Measurements from ENCODE around the gene ABCA7.

ABCA7 gene

DNA sequence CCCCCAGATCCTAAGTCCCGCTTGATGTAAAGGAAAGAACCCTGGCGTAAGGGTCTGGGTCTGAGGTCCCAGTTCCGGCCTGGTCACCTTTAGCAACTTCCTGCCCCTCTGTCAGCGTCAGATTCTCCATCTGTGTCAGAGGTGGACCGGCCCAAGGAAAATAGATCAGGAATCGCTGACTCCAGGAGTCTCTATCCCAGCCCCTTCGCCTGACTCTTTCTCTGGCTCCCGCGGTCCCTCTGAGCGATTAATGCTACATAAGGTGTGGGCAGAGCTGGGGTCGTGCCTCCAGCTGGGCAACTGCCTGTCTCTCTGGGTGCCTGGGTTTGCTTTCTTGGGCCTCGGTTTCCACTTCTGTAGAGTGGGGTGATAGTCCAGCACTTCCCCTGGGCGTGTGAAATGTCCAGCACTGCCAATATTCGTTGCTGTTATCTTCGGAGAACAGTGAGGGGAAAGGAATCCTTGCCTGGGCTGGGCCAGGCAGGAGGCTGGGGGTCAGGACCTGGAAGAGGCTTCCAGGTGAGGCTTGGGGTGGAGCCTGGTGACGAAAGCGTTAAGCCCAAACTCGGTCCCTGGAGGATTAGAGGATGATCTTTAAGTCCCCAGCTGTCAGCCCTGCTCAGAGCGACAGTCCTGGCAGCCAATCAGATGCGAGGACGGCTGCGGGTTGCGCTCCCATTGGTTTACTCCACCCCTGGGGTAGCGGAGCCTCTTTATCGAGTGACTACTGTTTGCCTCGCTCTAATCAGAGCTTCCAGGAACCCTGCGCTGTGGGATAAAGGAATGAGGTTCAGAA lies 767 bp downstream of the ABCA7 start:
- DNase-seq (ENCODE audit: low read depth in 2 of 3, low spot score in 2 of 3) = peak in 2 of 3 experiments; percentile 72 to 85

DNA sequence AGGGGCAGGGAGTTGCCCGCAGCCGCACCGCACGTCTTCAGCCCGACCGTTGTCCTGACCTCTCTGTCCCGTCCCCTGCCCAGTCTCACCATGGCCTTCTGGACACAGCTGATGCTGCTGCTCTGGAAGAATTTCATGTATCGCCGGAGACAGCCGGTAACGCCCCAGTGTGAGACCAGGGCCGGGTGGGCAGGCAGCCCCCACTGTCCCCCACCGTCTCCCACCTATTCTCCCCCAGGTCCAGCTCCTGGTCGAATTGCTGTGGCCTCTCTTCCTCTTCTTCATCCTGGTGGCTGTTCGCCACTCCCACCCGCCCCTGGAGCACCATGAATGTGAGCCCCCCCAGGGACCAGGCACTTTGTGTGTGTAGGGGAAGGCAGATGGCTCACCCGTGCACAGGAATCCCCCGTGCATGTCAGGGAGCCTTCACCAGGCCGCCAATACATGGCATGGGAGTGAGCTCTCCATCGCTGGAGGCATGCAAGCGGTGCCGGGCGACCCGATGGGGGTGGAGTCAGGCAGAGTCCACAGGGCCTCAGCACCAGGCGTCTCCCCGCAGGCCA lies 1.4 kb downstream of the ABCA7 start:
- no peak for DNase-seq (ENCODE audit: low read depth in 2 of 3, low spot score in 2 of 3)

DNA sequence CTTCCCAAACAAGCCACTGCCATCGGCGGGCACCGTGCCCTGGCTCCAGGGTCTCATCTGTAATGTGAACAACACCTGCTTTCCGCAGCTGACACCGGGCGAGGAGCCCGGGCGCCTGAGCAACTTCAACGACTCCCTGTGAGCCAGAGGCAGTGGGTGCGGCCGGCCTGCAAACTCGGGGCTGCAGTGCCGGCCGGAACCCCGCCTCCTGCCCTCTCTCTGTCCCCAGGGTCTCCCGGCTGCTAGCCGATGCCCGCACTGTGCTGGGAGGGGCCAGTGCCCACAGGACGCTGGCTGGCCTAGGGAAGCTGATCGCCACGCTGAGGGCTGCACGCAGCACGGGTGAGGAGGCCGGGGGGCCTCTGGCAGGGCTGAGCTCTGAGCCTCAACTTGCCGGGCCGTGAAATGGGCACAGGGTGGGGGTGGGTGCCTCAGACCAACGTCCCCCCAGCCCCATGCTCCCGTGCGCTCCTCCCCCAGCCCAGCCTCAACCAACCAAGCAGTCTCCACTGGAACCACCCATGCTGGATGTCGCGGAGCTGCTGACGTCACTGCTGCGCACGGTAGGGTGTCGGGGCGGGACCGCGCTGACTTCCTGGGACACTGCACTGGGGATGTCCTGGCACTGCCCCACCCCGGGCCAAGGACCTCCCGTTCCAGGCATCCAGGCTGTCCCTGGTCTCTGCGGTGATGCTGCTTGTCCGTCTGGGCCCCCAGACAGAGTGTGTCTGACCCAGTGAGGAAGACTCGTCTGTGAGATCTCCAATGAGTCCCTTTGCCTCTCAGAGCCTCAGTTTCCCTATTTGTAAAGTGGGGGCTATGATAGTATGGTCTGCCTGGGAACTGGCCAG lies 2.2 kb downstream of the ABCA7 start:
- no peak for DNase-seq (ENCODE audit: low read depth in 2 of 3, low spot score in 2 of 3)

DNA sequence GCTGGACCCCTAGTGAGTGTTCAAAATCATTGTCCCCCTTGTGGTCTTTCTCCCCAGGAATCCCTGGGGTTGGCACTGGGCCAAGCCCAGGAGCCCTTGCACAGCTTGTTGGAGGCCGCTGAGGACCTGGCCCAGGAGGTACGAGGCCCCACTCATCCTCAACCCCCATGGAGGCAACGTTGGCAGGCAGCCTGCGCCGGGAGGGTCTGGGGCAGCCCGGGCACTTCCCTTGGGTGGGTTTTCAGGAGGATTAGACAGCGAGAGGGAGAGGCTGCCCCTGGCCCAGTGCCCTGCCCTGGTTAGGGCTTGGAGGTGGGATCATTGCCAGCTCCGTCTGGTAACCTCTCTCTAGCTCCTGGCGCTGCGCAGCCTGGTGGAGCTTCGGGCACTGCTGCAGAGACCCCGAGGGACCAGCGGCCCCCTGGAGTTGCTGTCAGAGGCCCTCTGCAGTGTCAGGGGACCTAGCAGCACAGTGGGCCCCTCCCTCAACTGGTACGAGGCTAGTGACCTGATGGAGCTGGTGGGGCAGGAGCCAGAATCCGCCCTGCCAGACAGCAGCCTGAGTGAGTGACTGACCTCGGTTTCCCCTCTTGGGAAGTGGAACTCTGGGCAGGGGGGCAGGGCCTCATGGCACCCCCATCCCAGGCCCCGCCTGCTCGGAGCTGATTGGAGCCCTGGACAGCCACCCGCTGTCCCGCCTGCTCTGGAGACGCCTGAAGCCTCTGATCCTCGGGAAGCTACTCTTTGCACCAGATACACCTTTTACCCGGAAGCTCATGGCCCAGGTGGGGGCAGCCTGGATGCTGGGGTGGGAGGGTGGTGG lies 3.0 kb downstream of the ABCA7 start:
- DNase-seq (ENCODE audit: low read depth in 2 of 3, low spot score in 2 of 3) = no peak

GRCh38 chr19:1045247-1045603 lies 5.3 kb downstream of the ABCA7 start:
- no peak for DNase-seq (ENCODE audit: low read depth in 2 of 3, low spot score in 2 of 3)

GRCh38 chr19:1046117-1046626 lies 6.3 kb downstream of the ABCA7 start:
- DNase-seq (ENCODE audit: low read depth in 2 of 3, low spot score in 2 of 3) = no peak

DNA sequence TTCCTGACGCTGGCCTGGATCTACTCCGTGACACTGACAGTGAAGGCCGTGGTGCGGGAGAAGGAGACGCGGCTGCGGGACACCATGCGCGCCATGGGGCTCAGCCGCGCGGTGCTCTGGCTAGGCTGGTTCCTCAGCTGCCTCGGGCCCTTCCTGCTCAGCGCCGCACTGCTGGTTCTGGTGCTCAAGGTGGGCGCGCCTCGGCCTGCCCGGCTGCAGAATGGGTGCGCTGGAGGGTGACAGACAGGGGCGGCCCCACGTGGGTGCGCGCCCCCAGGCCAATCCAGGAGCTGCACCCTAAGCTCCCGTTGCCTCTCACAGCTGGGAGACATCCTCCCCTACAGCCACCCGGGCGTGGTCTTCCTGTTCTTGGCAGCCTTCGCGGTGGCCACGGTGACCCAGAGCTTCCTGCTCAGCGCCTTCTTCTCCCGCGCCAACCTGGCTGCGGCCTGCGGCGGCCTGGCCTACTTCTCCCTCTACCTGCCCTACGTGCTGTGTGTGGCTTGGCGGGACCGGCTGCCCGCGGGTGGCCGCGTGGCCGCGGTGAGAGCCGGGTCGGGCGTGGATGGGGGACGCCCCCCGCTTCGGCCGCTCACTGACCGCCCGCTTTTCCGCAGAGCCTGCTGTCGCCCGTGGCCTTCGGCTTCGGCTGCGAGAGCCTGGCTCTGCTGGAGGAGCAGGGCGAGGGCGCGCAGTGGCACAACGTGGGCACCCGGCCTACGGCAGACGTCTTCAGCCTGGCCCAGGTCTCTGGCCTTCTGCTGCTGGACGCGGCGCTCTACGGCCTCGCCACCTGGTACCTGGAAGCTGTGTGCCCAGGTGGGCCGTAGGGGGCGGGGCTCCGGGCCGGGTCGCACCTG lies 7.2 kb downstream of the ABCA7 start:
- DNase-seq (ENCODE audit: low read depth in 2 of 3, low spot score in 2 of 3) = no peak

DNA sequence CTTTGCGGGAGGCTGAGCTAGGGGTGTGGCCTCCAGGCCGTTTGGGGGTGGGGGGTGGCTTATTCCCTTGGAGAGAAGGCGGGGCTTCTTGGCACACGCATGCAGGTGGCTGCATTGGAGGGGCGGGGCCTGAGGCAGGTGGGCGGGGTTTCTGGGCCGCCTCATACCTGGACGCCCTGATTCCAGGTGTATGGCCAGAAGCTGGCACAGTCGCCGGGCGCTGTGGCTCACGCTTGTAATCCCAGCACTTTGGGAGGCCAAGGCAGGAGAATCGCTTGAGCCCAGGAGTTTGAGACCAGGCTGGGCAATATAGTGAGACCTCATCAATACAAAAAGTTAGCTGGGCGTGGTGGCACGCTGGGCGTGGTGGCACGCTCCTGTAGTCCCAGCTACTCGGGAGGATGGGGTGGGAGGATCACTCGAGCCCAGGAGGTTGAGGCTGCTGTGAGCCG lies 7.8 kb downstream of the ABCA7 start:
- no peak for DNase-seq (ENCODE audit: low read depth in 2 of 3, low spot score in 2 of 3)

- no peak for DNase-seq (ENCODE audit: low read depth in 2 of 3, low spot score in 2 of 3)
Observed at GRCh38 chr19:1049106-1049505, 9.2 kb downstream of the ABCA7 start.

DNA sequence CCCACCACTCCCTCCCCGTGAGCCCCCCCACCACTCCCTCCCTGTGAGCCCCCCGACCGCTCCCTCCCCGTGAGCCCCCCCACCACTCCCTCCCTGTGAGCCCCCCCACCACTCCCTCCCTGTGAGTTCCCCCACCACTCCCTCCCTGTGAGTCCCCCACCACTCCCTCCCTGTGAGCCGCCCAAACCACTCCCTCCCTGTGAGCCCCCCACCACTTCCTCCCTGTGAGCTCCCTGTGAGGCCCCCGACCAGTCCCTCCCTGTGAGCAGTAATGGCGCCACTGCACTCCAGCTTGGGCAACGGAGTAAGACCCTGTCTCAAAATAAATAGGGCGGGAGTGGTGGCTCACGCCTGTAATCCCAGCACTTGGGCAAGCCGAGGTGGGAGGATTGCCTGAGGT lies 9.9 kb downstream of the ABCA7 start:
- DNase-seq (ENCODE audit: low read depth in 2 of 3, low spot score in 2 of 3) = no peak

DNA sequence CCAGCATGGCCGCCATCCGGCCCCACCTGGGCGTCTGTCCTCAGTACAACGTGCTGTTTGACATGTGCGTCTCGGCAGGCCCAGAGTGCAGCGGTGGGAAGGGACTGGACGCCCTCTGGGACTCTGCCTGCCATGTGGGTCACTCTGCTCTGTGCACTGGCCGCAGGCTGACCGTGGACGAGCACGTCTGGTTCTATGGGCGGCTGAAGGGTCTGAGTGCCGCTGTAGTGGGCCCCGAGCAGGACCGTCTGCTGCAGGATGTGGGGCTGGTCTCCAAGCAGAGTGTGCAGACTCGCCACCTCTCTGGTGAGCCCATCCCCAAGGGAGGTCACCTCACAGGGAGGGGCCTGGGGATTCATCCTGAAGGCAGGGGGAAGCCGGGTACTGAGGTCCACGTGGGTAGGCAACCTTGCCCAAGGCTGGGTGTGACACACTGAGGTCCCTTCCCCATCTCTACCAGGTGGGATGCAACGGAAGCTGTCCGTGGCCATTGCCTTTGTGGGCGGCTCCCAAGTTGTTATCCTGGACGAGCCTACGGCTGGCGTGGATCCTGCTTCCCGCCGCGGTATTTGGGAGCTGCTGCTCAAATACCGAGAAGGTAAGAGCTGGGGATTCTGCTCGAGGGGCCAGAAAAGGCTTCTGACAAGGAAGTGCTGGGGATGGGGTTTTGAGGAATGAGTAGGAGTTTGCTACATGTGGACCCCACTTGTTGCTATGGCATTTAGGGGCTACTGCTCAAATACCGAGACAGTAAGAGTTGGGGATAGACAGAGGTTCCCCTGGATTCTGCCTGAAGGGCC lies 11.3 kb downstream of the ABCA7 start:
- DNase-seq (ENCODE audit: low read depth in 2 of 3, low spot score in 2 of 3) = no peak

- DNase-seq (ENCODE audit: low read depth in 2 of 3, low spot score in 2 of 3) = no peak
Observed at GRCh38 chr19:1051791-1052190, 11.9 kb downstream of the ABCA7 start.

GRCh38 chr19:1052349-1052975 lies 12.6 kb downstream of the ABCA7 start:
- no peak for DNase-seq (ENCODE audit: low read depth in 2 of 3, low spot score in 2 of 3)

DNA sequence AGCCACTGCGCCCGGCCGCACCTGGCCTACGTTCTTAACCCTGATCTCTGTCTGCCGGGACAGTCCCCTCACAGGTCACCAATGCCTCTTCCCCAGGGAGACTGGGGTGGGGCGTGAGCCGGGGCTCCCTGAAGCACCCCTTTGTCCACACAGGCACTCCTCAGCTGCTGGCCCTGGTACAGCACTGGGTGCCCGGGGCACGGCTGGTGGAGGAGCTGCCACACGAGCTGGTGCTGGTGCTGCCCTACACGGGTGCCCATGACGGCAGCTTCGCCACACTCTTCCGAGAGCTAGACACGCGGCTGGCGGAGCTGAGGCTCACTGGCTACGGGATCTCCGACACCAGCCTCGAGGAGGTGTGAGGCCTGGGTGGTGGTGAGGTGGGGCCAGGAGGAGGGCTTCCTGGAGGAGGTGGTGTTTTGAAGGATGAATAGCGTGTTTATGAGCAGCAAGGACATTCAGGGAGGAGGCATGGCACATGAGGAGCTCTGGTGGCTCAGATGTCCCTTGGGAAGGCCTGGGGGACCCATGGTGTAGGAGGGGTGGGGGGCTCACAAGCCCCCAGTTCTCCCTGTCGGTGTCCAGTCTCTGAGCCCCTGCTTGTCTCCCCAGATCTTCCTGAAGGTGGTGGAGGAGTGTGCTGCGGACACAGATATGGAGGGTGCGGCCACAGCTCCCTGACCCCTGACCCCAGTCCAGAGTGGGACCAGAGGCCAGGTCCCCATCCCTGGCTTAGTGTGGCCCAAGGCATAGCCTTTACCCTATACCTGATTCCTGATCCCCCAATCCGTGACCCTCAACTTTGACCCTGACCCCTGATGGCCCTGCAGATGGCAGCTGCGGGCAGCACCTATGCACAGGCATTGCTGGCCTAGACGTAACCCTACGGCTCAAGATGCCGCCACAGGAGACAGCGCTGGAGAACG lies 13.5 kb downstream of the ABCA7 start:
- no peak for DNase-seq (ENCODE audit: low read depth in 2 of 3, low spot score in 2 of 3)

- no peak for DNase-seq (ENCODE audit: low read depth in 2 of 3, low spot score in 2 of 3)
Observed at GRCh38 chr19:1054102-1055027, 14.5 kb downstream of the ABCA7 start.

- DNase-seq (ENCODE audit: low read depth in 2 of 3, low spot score in 2 of 3) = no peak
Observed at GRCh38 chr19:1055028-1055425, 15.1 kb downstream of the ABCA7 start.
